Measurements from ENCODE around the gene TTC19.
"Not testable (repeated sequence)": the region's sequence is repeated elsewhere in the genome, so short reads cannot be mapped to it uniquely, and the experiment has no call there.

Gene TTC19

GRCh38 chr17:15973016-15973415, 26.6 kb upstream of the TTC19 start:
- no peak for DNase-seq

GRCh38 chr17:15973834-15974233, 25.8 kb upstream of the TTC19 start:
- no peak for DNase-seq

- DNase-seq: no peak
Observed at GRCh38 chr17:15977894-15978293, 21.7 kb upstream of the TTC19 start.

GRCh38 chr17:15978606-15979005, 21.0 kb upstream of the TTC19 start:
- DNase-seq: no peak

- not testable (repeated sequence) for DNase-seq
Observed at GRCh38 chr17:15979013-15979412, 20.6 kb upstream of the TTC19 start.

GRCh38 chr17:15981208-15981607, 18.4 kb upstream of the TTC19 start:
- no peak for DNase-seq

GRCh38 chr17:15981646-15982580, 17.7 kb upstream of the TTC19 start:
- DNase-seq: no peak

GRCh38 chr17:15996322-15996721, 3.3 kb upstream of the TTC19 start:
- no peak for DNase-seq

- no peak for DNase-seq
Observed at GRCh38 chr17:15998031-15998562, 1.5 kb upstream of the TTC19 start.

GRCh38 chr17:15999974-16000827, 577 bp downstream of the TTC19 start:
- peak; percentile 72 for DNase-seq

GRCh38 chr17:16001226-16001897, 1.7 kb downstream of the TTC19 start:
- no peak for DNase-seq

GRCh38 chr17:16002708-16003260, 3.2 kb downstream of the TTC19 start:
- no peak for DNase-seq

GRCh38 chr17:16003841-16004240, 4.2 kb downstream of the TTC19 start:
- DNase-seq: no peak

- no peak for DNase-seq
Observed at GRCh38 chr17:16005636-16006035, 6.0 kb downstream of the TTC19 start.

- no peak for DNase-seq
Observed at GRCh38 chr17:16007439-16007838, 7.8 kb downstream of the TTC19 start.

- peak; percentile 10 for DNase-seq
Observed at GRCh38 chr17:16013943-16014407, 14.4 kb downstream of the TTC19 start.

GRCh38 chr17:16019347-16019746, 19.7 kb downstream of the TTC19 start:
- no peak for DNase-seq

GRCh38 chr17:16023881-16024280, 24.3 kb downstream of the TTC19 start:
- DNase-seq: no peak

- no peak for DNase-seq
Observed at GRCh38 chr17:16025202-16025601, 25.6 kb downstream of the TTC19 start.

- no peak for DNase-seq
Observed at GRCh38 chr17:16026895-16027294, 27.3 kb downstream of the TTC19 start.

GRCh38 chr17:16027708-16028584, 28.3 kb downstream of the TTC19 start:
- no peak for DNase-seq
